Aorta (tissue), 5 donors: ENCODE results near the gene GRK7. TPM values are rescaled to one million over a fixed set of nuclear protein-coding genes. Genes with fewer than 3 reads are reported as not detected.
"Not testable (repeated sequence)": the region's sequence is repeated elsewhere in the genome, so short reads cannot be mapped to it uniquely, and the experiment has no call there.

Experiments used
- ATAC-seq: fragments of 200-7000 bp; cut with Tn5 transposase; one replicate; pipeline ENCODE4 v1.9.1; 2022; ENCODE audit warnings: moderate library complexity; ENCODE audit not compliant: low FRiP score
- DNase-seq, 2 donors: peaks; one replicate each; pipeline ENCODE4 v3.0.0-alpha.2; 2020
- H3K27ac ChIP-seq, 2 donors: one replicate each; pipeline ENCODE4 v1.5.1; 2013; ENCODE audit warnings: low read length in 2 of 2, mild to moderate bottlenecking in 2 of 2, moderate library complexity in 2 of 2, control low read depth in 1 of 2, inconsistent platforms in 1 of 2, low read depth in 1 of 2
- H3K27me3 ChIP-seq, 2 donors: one replicate each; pipeline ENCODE4 v1.6.1; 2013; ENCODE audit warnings: control low read depth in 1 of 2, low read length in 1 of 2, mild to moderate bottlenecking in 1 of 2, moderate library complexity in 1 of 2; ENCODE audit not compliant: insufficient read depth in 2 of 2, control insufficient read depth in 1 of 2
- H3K36me3 ChIP-seq, 2 donors: one replicate each; pipeline ENCODE4 v1.6.1; 2013; ENCODE audit warnings: control low read depth in 1 of 2, low read length in 1 of 2, mild to moderate bottlenecking in 1 of 2; ENCODE audit not compliant: insufficient read depth in 2 of 2, control insufficient read depth in 1 of 2
- H3K4me1 ChIP-seq, 2 donors: one replicate each; pipeline ENCODE4 v1.6.1; 2013; ENCODE audit warnings: low read length in 2 of 2, control low read depth in 1 of 2, mild to moderate bottlenecking in 1 of 2, moderate library complexity in 1 of 2; ENCODE audit not compliant: insufficient read depth in 2 of 2, control insufficient read depth in 1 of 2
- H3K4me3 ChIP-seq, 2 donors: one replicate each; pipeline ENCODE4 v1.5.1; 2013; ENCODE audit warnings: low read length in 2 of 2, control low read depth in 1 of 2, mild to moderate bottlenecking in 1 of 2
- H3K9me3 ChIP-seq: one replicate; pipeline ENCODE4 v1.6.1; 2013; ENCODE audit warnings: mild to moderate bottlenecking, low read length; ENCODE audit not compliant: control insufficient read depth
- WGBS, 2 donors: extraction: QIAGEN DNeasy Blood & Tissue Kit; methylation state at CpG; one replicate each; pipeline ENCODE4 v1.1.7; 2013; 5-methylcytosine and 5-hydroxymethylcytosine counted together
- intact Hi-C, 2 donors: fragments of 100-400 bp; cut with DNase I; formaldehyde crosslinking; loops; one replicate each; pipeline versions ENCODE4 v1.14.2 to v1.15.0; 2022
- polyA plus RNA-seq, 2 donors: library from polyadenylated mRNA; stranded (reverse); fragments of 200-250 nt; gene quantifications; one replicate each; pipeline ENCODE4 v1.2.3, GENCODE V29; 2013
- total RNA-seq, 2 donors: library from RNA; stranded (reverse); fragmentation: NEBNext Ultra II Directional; extraction: Animal tissue kit (Norgen Biotek cat#: 25700); gene quantifications; one replicate each; pipeline ENCODE4 v1.2.1, GENCODE V29; 2021
- donor health status: healthy with polysubstance abuse.
- donor health status: Bipolar disorder and iron deficiency.
- donor health status: DM: no; HTN: no; CAD: no.
- donor health status: DM: no; HTN: no; CAD: no.
- donor health status: DM: yes; HTN: yes; CAD: no.

The GRK7 gene
- total and polyA plus RNA-seq, 4 donors = 0.23 TPM; not detected in 3

- no peaks in the 10 kb centered on the region for H3K27me3 ChIP-seq
- intact Hi-C loops = no loop called here
- no peaks in the 10 kb centered on the region for H3K4me1 ChIP-seq
- no peak for ATAC-seq
- H3K4me3 ChIP-seq = no peak overlapping the region
- WGBS, 2 donors = 57 to 64% methylated on average over 4 of the region's 4 CpGs
- no peak overlapping the region for H3K27ac ChIP-seq
- no peak for DNase-seq
- H3K9me3 ChIP-seq = no peaks in the 10 kb centered on the region
- H3K36me3 ChIP-seq = no peaks in the 10 kb centered on the region
Measured at GRCh38 chr3:141782386-141782932, 19.3 kb downstream of the GRK7 start.

GRCh38 chr3:141783632-141784031, 20.4 kb downstream of the GRK7 start:
- 79 to 92% methylated on average over 6 of the region's 6 CpGs for WGBS, 2 donors
- no peaks in the 10 kb centered on the region for H3K27me3 ChIP-seq
- H3K4me3 ChIP-seq = no peak overlapping the region
- no peak for ATAC-seq
- no peaks in the 10 kb centered on the region for H3K36me3 ChIP-seq
- no peaks in the 10 kb centered on the region for H3K9me3 ChIP-seq
- H3K4me1 ChIP-seq = no peaks in the 10 kb centered on the region
- H3K27ac ChIP-seq = no peak overlapping the region
- no peak for DNase-seq
- intact Hi-C loops = no loop called here

- no peak overlapping the region for H3K4me3 ChIP-seq
- no peaks in the 10 kb centered on the region for H3K9me3 ChIP-seq
- no peaks in the 10 kb centered on the region for H3K36me3 ChIP-seq
- H3K27me3 ChIP-seq = no peaks in the 10 kb centered on the region
- intact Hi-C loops = no loop called here
- no peak overlapping the region for H3K27ac ChIP-seq
- ATAC-seq = no peak
- DNase-seq = no peak
- WGBS, 2 donors = 85 to 86% methylated on average over 8 of the region's 8 CpGs
- no peaks in the 10 kb centered on the region for H3K4me1 ChIP-seq
Measured at GRCh38 chr3:141784096-141784495, 20.9 kb downstream of the GRK7 start.

- Histone ChIP-seq H3K36me3 (no peaks in the 10 kb centered on the region), H3K27ac (no peak overlapping the region), H3K4me1 (no peaks in the 10 kb centered on the region), H3K27me3 (no peaks in the 10 kb centered on the region), H3K9me3 (no peaks in the 10 kb centered on the region), H3K4me3 (no peak overlapping the region)
- intact Hi-C loops = no loop called here
- ATAC-seq (no peak), DNase-seq (no peak)
- WGBS, 2 donors = 81 to 85% methylated on average over 2 of the region's 2 CpGs
Measured at GRCh38 chr3:141784531-141784930, 21.3 kb downstream of the GRK7 start.

- intact Hi-C loops = no loop called here
Measured at GRCh38 chr3:141788149-141788548, 24.9 kb downstream of the GRK7 start.

GRCh38 chr3:141788750-141789149, 25.5 kb downstream of the GRK7 start:
- H3K27me3 ChIP-seq, H3K36me3 ChIP-seq, H3K27ac ChIP-seq, ATAC-seq, DNase-seq, H3K4me3 ChIP-seq, intact Hi-C loops, H3K4me1 ChIP-seq, H3K9me3 ChIP-seq: not testable (repeated sequence)
- 83 to 84% methylated on average over 5 of the region's 5 CpGs for WGBS, 2 donors

More at GRCh38 chr3:141788149-141788548, 24.9 kb downstream of the GRK7 start:
- no peak for DNase-seq
- Histone ChIP-seq H3K27me3 (no peaks in the 10 kb centered on the region), H3K9me3 (no peaks in the 10 kb centered on the region), H3K27ac (no peak overlapping the region), H3K4me1 (no peaks in the 10 kb centered on the region), H3K36me3 (no peaks in the 10 kb centered on the region), H3K4me3 (no peak overlapping the region)
- WGBS, 2 donors = 85 to 90% methylated on average over 4 of the region's 4 CpGs
- no peak for ATAC-seq

GRCh38 chr3:141789281-141789680, 26.1 kb downstream of the GRK7 start:
- H3K36me3 ChIP-seq = no peaks in the 10 kb centered on the region
- no peak for DNase-seq

GRCh38 chr3:141790171-141790570, 27.0 kb downstream of the GRK7 start:
- no peaks in the 10 kb centered on the region for H3K36me3 ChIP-seq
- 90 to 96% methylated on average over 4 of the region's 4 CpGs for WGBS, 2 donors
- no peaks in the 10 kb centered on the region for H3K4me1 ChIP-seq
- no peak overlapping the region for H3K27ac ChIP-seq
- ATAC-seq (no peak), DNase-seq (no peak)
- H3K4me3 ChIP-seq = no peak overlapping the region
- no peaks in the 10 kb centered on the region for H3K27me3 ChIP-seq
- H3K9me3 ChIP-seq = no peaks in the 10 kb centered on the region
- intact Hi-C loops = no loop called here

More at GRCh38 chr3:141789281-141789680, 26.1 kb downstream of the GRK7 start:
- intact Hi-C loops = no loop called here
- Histone ChIP-seq H3K9me3 (no peaks in the 10 kb centered on the region), H3K27me3 (no peaks in the 10 kb centered on the region), H3K4me3 (no peak overlapping the region), H3K27ac (no peak overlapping the region), H3K4me1 (no peaks in the 10 kb centered on the region)
- ATAC-seq = no peak
- 94 to 96% methylated on average over 7 of the region's 7 CpGs for WGBS, 2 donors

- intact Hi-C loops = no loop called here
- no peak for ATAC-seq
- WGBS, 2 donors = 96 to 99% methylated on average over 1 of the region's 1 CpG
Measured at GRCh38 chr3:141792495-141792894, 29.3 kb downstream of the GRK7 start.

More at GRCh38 chr3:141792495-141792894, 29.3 kb downstream of the GRK7 start:
- Histone ChIP-seq H3K9me3 (no peaks in the 10 kb centered on the region), H3K27ac (no peak overlapping the region), H3K4me1 (no peaks in the 10 kb centered on the region), H3K4me3 (no peak overlapping the region), H3K36me3 (no peaks in the 10 kb centered on the region), H3K27me3 (no peaks in the 10 kb centered on the region)
- DNase-seq = no peak
